ENCODE measurements around the gene ESRRG.
"Not testable (repeated sequence)": the region's sequence is repeated elsewhere in the genome, so short reads cannot be mapped to it uniquely, and the experiment has no call there.

The ESRRG gene

DNA sequence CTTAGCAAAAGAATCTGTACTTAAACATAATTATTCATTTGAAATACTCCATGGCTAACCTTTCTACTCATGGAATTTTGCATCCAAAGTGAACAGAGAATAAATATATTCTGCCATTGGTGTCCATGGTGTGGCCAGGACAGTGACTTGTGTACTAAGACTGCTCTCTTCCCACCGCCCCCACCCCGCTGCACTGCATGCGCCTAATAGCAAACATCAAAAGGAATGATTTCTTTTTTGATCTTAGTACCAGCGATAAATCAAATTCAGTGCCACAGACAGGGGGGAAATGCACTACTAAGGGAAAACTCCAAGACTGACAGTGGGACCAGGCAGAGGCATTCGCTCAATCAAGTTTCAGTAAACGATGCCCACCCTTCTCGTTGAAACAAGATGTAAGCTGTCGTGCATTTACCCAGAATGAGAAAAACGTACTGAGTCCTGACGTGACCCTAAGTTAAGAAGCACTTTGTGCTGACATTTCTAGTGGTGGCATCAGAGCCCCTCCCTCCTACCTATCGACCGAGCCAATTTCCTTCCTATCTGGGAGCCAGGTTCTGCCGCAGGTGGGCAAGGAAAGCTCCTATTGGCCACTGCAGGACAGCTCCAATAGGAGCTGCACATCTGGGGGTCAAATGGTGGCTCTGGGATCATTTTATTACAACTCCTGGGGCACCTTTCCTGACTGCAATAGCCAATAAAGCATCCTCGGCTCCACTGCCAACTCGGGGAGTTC is 12.5 kb downstream of the ESRRG start:
- no peaks in the 10 kb centered on the region for H3K27me3 ChIP-seq (ENCODE audit: insufficient read depth, poor library complexity, severe bottlenecking)
- DNase-seq (ENCODE audit: low spot score) (no peak), ATAC-seq (ENCODE audit: low read depth) (no peak)
- H3K9me3 ChIP-seq (ENCODE audit: severe bottlenecking) = no peaks in the 10 kb centered on the region
- no peak overlapping the region for H3K27ac ChIP-seq (ENCODE audit: poor library complexity, severe bottlenecking)
- no peaks in the 10 kb centered on the region for H3K4me1 ChIP-seq (ENCODE audit: insufficient read depth, poor library complexity, severe bottlenecking)
- H3K4me3 ChIP-seq (ENCODE audit: severe bottlenecking) = no peak overlapping the region
- TF ChIP-seq, protein P1, sequence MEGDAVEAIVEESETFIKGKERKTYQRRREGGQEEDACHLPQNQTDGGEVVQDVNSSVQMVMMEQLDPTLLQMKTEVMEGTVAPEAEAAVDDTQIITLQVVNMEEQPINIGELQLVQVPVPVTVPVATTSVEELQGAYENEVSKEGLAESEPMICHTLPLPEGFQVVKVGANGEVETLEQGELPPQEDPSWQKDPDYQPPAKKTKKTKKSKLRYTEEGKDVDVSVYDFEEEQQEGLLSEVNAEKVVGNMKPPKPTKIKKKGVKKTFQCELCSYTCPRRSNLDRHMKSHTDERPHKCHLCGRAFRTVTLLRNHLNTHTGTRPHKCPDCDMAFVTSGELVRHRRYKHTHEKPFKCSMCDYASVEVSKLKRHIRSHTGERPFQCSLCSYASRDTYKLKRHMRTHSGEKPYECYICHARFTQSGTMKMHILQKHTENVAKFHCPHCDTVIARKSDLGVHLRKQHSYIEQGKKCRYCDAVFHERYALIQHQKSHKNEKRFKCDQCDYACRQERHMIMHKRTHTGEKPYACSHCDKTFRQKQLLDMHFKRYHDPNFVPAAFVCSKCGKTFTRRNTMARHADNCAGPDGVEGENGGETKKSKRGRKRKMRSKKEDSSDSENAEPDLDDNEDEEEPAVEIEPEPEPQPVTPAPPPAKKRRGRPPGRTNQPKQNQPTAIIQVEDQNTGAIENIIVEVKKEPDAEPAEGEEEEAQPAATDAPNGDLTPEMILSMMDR (IDR thresholded peaks at IDR 0.05; ENCODE audit: poor library complexity, severe bottlenecking) = no peak
- H3K36me3 ChIP-seq (ENCODE audit: low read depth) = no peaks in the 10 kb centered on the region

DNA sequence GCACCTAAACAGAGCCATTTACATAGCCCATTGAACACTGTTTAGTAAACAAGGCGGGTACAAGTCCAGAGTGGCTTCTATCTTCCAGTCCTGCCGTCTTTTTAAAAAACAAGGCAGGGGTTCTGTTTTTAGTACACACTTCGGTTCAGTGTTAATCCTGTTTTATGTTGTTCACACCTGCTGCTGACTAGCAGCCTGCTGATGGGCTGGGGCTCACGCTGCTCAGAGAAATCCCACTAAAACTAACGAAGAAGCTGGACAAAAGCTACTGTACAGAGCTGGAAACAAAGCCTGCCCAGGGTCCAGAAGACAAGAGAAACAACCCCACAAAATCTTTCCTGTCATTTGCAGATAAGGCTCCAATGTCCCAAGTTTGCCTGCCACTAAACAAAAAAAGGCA is 13.2 kb downstream of the ESRRG start:
- Histone ChIP-seq H3K27me3 (ENCODE audit: insufficient read depth, poor library complexity, severe bottlenecking) (no peaks in the 10 kb centered on the region), H3K4me1 (ENCODE audit: insufficient read depth, poor library complexity, severe bottlenecking) (no peaks in the 10 kb centered on the region), H3K36me3 (ENCODE audit: low read depth) (no peaks in the 10 kb centered on the region), H3K27ac (ENCODE audit: poor library complexity, severe bottlenecking) (no peak overlapping the region), H3K9me3 (ENCODE audit: severe bottlenecking) (no peaks in the 10 kb centered on the region), H3K4me3 (ENCODE audit: severe bottlenecking) (no peak overlapping the region)
- ATAC-seq (ENCODE audit: low read depth) (no peak), DNase-seq (ENCODE audit: low spot score) (no peak)
- TF ChIP-seq, protein P1 (IDR thresholded peaks at IDR 0.05; ENCODE audit: poor library complexity, severe bottlenecking) = no peak

DNA sequence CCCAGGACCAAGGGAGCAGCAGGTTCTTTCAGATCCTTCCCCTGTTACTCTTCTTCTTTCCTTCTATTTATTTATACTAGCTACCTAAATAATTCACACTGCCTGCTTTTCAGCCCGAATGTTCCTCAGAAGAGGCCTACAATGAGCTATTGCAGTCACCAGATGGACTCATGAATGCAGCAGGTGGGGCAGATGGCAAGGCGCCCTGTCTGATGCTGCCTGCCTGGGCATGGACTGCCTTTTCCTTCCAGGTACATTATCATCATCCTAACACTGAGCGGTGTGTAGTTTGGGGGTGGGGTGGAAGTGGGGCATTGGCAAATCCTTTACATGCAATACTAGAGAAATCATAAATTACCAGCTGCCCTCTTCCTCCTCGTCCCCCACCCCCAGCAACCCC is 17.6 kb downstream of the ESRRG start:
- no peak for DNase-seq (ENCODE audit: low spot score)

DNA sequence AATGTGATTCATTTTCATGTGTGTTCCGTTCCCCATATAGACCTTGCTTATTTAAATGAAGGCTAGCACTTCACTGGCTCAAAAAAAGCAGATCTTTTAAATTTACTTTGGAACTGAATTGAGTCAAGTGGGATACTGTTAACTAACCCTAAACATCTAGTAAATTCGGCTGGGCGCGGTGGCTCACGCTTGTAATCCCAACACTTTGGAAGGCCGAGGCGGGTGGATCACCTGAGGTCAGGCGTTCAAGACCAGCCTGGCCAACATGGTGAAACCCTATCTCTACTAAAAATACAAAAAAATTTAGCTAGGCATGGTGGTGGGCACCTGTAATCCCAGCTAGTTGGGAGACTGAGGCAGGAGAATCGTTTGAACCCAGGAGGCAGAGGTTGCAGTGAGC is 19.2 kb downstream of the ESRRG start:
- not testable (repeated sequence) for DNase-seq (ENCODE audit: low spot score); H3K27me3 ChIP-seq (ENCODE audit: insufficient read depth, poor library complexity, severe bottlenecking); H3K36me3 ChIP-seq (ENCODE audit: low read depth); H3K9me3 ChIP-seq (ENCODE audit: severe bottlenecking); ATAC-seq (ENCODE audit: low read depth); H3K4me1 ChIP-seq (ENCODE audit: insufficient read depth, poor library complexity, severe bottlenecking); H3K4me3 ChIP-seq (ENCODE audit: severe bottlenecking); H3K27ac ChIP-seq (ENCODE audit: poor library complexity, severe bottlenecking)

More for the DNA sequence above, 17.6 kb downstream of the ESRRG start:
- Histone ChIP-seq H3K36me3 (ENCODE audit: low read depth) (no peaks in the 10 kb centered on the region), H3K4me3 (ENCODE audit: severe bottlenecking) (no peak overlapping the region), H3K27me3 (ENCODE audit: insufficient read depth, poor library complexity, severe bottlenecking) (no peaks in the 10 kb centered on the region), H3K4me1 (ENCODE audit: insufficient read depth, poor library complexity, severe bottlenecking) (no peaks in the 10 kb centered on the region), H3K9me3 (ENCODE audit: severe bottlenecking) (no peaks in the 10 kb centered on the region), H3K27ac (ENCODE audit: poor library complexity, severe bottlenecking) (no peak overlapping the region)
- TF ChIP-seq, protein P1 (IDR thresholded peaks at IDR 0.05; ENCODE audit: poor library complexity, severe bottlenecking) = no peak
- no peak for ATAC-seq (ENCODE audit: low read depth)

DNA sequence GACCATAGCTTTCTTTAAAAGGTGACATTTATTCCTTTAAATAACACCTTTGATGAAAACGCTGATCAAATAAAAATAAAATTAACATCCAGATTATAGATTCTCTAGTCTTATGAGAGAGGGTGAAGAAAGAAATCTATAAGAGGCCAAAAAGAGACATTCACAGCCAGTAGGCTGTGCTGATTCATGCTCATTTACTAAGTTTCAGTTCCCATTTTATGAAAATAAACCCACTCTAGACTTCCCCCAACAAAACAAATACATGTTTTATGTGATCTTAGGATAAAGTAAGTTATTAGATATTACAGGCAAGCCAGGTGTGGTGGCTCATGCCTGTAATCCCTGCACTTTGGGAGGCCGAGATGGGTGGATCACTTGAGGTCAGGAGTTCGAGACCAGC is 21.1 kb downstream of the ESRRG start:
- TF ChIP-seq, protein P1 (IDR thresholded peaks at IDR 0.05; ENCODE audit: poor library complexity, severe bottlenecking) = no peak
- no peak for ATAC-seq (ENCODE audit: low read depth)
- Histone ChIP-seq H3K9me3 (ENCODE audit: severe bottlenecking) (no peaks in the 10 kb centered on the region), H3K27ac (ENCODE audit: poor library complexity, severe bottlenecking) (no peak overlapping the region), H3K4me1 (ENCODE audit: insufficient read depth, poor library complexity, severe bottlenecking) (no peaks in the 10 kb centered on the region), H3K36me3 (ENCODE audit: low read depth) (no peaks in the 10 kb centered on the region), H3K4me3 (ENCODE audit: severe bottlenecking) (no peak overlapping the region), H3K27me3 (ENCODE audit: insufficient read depth, poor library complexity, severe bottlenecking) (no peaks in the 10 kb centered on the region)
- DNase-seq (ENCODE audit: low spot score) = no peak

Data from RWPE2 (cell line).